GM21723 (cell line): ENCODE data around the gene LEFTY1.
A peak's percentile ranks its signal among the peaks of the same experiment; 100 is the strongest.
"Not testable (repeated sequence)": the region's sequence is repeated elsewhere in the genome, so short reads cannot be mapped to it uniquely, and the experiment has no call there.

Experiments used
- ATAC-seq: cut with Tn5 transposase; IDR thresholded peaks from one replicate; pipeline ENCODE4 v1.9.1; 2021; ENCODE audit warnings: mild to moderate bottlenecking, moderate library complexity; ENCODE audit not compliant: unreplicated experiment

LEFTY1 gene

DNA sequence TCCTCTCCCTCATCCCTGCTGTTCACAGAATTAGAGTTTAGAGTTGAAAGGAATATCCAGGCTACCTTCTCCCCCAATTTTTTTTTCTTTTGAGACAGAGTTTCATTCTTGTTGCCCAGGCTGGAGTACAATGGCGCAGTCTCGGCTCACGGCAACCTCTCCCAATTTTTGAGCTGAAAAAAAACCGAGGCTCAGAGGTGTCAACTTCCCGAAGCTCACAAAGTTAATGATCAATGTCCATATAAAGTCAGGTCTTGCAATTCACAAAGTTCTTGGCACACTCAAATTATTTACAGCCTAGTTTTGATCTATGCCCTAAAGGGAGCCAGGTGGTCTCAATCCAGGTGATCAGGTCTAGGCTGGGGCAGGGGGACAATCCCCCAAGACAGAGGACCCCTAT, 797 bp upstream of the LEFTY1 start:
- no peak for ATAC-seq

DNA sequence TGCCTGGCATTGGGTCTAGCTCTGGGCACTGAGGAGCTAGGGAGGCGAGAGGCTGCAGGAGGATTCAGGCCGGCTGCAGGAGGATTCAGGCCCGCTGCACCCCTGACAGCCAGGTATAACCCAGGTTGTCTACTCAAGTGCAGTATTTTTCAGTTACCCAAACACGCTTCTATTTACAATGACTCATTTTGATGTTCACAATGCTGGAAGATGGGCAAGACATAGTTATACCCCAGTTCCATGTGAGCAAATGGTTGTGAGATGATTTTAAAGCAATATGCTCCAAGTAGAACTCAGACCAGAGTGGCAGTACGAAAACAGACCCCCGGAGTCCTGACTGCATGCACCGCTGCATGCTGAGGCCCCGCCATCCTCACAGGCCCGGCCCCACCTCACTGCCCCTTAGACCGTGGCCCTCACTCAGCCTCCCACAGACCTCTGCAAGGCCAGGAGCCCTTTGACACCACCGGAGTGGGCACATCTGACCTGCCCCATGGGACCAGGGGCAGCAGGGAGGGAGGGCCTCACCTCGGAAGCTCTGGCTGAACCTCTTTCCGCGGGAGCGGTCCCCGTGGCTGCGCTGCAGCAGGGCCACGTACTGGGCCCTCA, 553 bp downstream of the LEFTY1 start:
- ATAC-seq = no peak

DNA sequence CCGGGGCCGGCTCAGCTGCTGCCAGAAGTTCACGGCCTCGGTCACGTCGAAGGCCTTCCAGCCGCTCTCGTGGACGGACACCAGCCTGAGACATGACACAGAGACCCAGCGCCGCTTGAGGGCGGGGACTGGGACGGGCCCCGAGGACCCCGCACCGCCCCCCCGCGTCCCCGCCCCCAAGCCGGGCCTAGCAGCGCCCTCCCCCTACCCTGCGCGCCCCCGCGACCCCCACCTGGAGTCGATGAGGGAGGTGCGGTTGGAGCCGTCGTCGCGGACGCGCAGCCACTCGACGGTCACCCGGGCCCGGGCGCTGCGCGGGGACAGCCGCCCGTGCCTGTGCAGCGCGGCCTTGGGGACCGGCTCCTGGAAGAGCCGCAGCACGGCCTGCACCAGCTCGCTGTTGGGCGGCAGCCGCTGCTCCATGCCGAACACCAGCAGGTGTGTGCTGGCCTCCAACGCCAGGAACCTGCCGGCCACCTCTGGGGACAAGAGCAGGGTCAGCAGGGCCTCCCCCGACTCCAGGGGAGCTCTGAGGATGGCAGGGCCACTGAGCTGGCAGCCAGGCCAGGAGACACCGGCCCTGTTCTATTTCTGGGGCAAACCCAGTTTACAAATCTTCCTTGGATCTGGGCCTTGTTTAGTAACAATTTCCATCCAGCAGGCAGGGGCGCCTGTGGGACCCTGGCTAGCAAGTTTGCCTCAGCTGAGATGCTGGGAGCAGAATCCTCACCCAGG, 1.2 kb downstream of the LEFTY1 start:
- ATAC-seq = not testable (repeated sequence)

DNA sequence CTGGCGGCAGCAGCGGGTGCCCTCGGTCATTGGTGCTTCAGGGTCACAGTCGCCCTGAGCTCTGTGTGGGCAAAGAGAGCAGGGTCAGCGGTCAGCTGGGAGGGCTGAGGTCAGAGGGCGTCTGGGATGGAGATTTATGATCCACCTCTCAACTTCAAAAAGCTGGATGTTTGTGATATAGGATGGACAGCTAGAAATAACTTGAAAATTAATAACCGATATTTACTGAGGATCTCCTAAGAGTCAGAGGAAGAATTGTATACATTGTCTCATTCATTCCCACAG, 2.0 kb downstream of the LEFTY1 start:
- ATAC-seq = no peak

DNA sequence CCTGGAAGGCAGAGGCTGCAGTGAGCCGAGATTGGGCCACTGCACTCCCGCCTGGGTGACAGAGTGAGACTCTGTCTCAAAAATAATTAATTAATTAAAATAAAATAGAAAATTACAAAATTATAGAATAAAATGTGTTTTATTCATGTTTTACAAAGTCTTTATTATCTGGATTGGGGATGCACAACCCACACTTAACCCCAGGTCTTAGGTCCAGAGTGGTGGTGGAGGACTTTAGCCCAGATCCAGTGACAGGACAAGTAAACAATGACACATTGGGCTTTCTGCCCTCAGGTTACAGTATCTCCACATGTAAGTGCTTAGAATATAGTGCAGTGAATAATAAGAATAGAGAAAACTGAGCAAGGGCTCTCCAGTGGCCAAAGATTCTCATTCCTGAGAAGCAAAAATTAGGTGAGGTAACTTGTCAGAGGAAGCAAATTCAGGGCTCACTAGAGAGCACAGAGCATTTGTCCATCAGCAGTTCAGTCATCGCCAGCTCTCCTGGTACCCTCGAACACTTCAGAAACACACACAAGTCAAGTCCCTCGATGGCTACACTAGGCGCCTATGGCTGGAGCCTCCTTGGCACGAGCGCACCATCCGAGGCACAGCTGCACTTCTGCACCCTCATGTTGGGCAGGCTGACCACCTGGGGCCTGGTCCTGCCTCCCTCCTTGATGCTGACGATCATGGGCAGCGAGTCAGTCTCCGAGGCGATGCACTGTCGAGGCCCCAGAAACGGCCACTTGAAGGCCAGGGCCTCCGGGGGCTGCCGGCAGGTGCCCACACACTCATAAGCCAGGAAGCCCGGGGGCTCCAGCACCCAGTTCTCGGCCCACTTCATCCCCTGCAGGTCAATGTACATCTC, 2.6 kb downstream of the LEFTY1 start:
- no peak for ATAC-seq

DNA sequence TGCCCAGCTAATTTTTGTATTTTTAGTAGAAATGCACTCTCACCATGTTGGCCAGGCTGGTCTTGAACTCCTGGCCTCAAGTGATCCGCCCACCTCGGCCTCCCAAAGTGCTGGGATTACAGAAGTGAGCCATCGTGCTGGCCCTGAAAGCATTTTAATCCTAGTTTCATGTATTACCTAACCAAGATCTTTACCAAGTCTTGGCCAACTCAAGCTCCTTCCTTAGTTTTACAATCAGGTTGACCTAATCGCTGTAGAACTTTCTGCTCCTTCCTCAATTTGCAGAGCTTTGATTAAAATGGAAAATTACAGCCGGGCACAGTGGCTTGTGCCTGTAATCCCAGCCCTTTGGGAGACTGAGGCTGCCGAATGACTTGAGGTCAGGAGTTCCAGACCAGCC, 3.6 kb downstream of the LEFTY1 start:
- ATAC-seq = no peak

DNA sequence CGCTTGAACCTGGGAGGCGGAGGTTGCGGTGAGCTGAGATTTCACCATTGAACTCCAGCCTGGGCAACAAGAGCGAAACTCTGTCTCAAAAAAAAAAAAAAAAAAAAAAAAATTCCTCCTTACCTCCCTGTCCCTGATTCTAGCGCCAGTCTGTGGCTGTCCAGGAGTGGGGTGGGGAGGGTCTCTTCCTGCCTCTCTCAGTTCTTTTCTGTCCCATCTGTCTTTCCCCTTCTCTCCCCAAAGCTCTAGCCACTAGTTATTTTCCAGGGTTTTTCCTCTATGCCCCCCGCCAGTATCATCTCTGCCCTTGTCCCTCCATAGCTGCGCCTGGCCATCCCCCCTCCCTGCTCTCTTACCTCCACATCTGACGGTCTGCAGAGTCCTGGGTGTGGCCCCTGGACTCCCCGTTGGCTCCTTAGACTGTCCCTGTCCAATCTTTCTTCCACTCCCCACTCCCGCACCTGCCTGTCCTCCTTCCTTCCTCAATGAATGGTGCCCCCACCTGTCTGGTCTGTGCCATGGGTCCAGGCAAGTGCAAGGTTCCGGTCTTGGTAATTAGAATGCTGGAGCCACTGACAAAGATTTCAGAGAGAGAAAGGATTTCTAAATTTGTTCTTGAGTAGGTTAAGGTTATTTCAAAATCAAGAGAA, 5.2 kb downstream of the LEFTY1 start:
- no peak for ATAC-seq

DNA sequence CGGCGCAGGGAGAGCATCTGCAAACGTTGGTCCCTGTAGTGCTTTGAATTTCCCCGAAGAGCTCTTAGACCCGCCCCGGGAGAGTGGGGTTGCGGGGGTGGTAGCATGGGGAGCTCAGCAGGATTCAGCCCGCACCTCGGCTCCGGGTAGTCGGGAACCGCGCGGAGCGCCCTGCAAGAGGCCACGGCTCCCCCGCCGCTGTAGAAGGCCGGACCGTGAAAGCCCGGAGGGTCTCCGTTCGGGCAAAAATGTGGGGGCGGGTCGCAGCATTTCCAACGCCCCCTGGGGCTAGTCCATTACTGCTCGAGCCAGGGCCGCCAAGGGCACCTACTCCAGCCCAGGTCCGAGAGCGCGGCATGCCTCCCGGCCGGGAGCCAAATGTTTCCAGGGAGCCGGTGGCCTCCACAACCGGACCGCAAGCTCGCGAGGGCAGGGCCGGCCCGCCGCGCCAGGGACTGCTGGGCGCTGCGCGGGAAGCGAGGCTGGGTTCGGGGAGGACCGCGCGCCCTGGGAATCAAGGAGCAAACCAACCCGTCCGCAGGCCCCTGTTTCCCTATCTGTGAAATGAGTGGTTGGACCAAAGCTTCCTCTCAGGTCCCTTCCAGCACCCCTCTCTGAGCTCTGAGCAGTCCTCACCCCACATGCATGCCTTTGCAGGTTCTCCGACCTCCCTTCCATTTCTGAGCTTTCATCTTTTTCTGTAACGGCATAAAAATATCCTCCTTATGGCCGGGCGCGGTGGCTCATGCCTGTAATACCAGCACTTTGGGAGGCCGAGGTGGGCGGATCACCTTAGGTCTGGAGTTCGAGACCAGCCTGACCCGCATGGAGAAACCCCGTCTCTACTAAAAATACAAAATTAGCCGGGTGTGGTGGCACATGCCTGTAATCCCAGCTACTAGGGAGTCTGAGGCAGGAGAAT, 6.0 kb downstream of the LEFTY1 start:
- peak; percentile 41 for ATAC-seq

DNA sequence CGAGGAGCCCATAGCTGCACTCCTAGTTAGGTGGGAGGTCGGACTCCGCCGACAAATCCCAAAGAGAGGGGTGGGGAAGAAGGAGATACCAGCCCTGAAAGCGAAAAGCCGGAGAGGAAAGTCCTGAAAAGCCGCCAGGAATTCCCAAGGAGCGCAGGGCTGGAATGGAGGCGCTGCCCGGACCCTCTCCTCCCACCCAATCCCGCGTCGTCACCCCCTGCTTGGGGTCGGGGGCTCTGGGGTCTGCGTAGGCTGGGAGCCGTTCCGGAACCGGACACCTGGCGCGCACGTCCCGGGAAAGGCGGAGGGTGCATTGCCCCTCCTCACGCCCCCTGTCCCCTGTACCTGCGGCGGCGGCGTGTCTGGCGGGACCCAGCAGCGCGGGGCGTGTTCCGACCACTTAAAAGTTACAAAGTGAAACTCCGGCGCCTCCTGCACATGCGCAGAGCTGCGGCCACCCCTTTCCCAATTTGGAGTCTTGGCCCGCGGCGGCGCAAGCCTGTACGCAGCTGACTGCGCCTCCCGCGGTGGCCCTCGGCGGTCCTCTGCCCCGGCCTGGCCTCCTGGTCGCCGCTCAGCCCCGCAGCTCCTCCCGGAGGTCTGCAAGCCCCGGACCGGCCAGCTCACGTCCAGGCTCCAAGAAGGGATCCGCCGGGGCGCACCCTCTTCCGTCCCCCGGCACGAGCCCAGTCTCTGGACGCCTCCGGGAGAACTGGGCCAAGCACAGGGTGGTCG, 6.8 kb downstream of the LEFTY1 start, which contains the start of gene TMEM63A:
Gene TMEM63A, minus strand, starts transcription at position 422 of the 735 bp plus-strand sequence. CDS start 4,800 bp downstream, outside the sequence.
- peak; percentile 77 for ATAC-seq

DNA sequence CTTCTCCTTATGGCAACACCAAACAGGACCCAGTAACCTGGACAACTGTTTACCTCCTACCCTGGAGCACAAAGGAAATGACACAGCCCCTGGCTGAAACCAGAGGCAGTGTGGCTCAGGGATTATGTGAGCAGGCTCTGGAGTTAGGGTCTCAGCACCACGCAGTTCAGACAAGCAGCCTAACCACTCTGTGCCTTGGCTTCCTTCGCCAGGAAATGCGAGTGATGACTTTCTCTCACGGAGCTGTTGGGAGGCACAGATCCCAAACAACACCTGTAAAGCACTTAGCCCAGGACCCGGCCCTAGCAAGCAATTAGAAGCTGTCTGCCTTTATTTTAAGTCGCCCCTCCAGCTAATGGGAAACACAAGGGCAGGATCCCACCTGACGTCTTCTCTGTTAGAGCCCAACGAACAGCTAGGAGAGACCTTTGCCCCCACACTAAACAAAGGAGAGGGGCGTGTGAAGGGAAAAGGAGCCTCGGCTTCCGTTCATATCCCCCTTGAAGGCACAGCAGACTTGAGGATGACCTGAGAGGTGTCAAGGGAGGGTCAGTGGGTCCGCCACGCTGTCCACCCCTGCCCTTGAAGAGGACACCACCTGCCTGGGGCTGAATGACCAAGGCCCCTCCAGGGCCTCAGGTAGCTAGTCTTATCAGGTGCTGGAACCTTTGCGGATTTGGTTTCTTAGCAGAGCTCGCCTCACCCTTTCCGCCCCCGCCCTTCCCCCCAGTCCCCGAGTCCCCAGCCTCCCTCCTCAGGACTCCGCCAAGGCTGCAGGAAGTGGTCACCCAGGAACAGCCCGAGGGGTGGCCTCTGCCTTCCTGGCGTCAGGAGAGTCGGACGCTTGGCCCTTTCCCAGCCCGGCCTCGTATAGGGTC, 7.6 kb downstream of the LEFTY1 start:
- peak; percentile 14 for ATAC-seq

DNA sequence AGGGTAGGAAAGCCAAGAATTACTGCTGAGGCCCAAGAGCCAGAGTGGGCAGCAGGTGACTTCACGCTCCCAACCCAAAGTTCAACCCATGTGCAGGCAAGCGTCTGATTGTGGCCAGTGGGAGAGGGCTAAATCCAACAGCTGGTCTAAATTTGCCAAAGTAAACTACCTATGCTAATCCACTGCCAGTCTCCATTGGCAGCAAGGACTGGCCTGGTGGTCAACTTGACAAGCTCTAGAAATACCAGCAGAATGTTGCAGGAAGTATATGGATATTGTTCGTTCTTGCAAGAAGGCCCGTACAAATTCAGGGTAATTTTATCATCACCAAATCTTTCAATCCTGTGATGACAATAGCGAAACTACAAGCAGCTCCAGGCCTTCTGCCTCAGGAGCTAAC, 8.3 kb downstream of the LEFTY1 start:
- ATAC-seq = no peak

DNA sequence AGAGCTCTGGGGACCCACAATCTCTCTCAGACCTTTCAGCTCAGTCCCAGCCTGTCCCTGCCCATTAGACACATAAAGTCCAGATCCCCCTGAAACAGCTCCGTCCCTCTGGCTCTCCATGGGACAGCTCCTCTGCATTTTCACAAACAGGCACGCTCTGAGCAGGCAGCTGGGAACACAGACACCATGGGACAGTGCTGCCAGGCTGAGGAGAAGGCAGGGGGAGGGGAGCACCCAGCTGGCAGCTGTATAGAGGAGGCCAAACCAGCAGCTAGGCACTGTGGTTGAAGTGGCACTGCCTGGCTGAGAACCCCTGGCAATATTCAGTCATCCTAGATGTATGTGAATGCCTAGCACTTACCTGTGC, 8.7 kb downstream of the LEFTY1 start:
- no peak for ATAC-seq

DNA sequence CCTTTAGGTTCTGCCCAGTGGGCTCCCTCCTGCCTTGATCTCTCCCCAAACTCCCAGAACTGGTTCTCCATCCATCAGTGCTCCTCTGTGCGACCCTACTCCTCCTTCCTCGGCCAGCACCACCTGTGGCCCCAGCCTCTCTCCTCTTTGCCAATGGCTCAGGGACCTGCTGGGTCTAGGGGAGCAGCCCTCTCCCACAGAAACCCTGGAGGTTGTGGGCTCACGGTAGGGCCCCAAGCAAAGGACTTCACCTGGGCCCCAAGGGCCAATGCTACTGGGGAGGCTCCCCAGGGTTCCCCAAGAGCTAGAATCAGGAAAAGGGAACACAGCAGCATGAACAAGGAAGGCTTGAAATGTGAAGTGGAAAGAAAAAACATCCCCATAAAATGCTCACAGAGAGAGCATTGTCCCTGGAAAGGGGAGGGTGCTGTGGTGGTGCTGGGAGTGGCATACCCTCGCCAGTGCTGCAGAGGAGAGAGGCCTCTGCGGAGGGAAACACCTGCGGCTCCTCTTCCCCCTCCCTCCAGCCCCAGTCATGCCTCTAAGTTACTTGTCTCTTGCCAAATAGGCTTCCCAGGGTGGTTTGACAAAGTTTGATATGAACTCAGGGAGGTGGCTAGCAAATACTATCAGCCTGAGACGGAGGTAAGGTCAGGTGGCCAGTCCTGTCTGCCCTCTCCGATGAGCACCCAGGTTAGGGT, 9.3 kb downstream of the LEFTY1 start:
- no peak for ATAC-seq

DNA sequence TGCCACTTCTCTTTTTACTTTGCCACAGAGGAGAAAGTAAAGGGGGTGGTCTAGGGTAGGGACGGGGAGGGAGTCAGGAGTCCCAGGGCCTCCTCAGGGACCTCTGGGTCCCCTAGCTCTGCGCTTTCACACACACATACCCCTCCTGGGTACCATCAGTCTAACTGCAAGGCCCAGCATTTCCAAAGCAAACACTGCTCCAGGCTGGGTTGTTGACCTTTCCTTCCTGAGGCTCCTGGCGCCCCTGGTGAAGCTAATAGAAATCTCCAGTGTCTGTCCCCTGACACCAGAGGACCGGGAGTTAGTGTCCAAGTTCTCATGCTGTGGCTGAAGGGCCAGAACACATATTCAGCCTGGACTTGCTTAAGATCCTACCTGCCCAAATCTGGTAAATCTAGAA, 10.7 kb downstream of the LEFTY1 start:
- ATAC-seq = no peak

DNA sequence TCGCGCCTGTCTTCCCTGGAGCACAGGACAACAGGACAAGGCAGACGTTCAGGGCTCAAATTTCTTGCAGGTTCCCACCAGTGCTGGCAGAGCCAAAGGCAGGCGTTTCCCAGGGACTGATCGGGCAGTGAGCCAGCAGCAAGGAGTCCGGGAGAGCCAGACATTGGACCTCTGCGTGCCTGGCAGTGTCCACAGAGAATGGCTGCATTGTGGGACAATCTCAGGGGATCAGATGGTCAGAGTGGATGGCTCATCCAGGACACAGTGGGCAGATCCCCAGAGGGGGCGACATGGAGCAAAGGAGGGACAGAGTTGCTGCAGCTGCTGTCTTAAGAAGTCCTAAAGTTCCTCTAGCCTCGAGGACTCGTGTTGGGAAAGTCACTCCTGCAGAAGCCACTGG, 11.4 kb downstream of the LEFTY1 start:
- ATAC-seq = no peak

DNA sequence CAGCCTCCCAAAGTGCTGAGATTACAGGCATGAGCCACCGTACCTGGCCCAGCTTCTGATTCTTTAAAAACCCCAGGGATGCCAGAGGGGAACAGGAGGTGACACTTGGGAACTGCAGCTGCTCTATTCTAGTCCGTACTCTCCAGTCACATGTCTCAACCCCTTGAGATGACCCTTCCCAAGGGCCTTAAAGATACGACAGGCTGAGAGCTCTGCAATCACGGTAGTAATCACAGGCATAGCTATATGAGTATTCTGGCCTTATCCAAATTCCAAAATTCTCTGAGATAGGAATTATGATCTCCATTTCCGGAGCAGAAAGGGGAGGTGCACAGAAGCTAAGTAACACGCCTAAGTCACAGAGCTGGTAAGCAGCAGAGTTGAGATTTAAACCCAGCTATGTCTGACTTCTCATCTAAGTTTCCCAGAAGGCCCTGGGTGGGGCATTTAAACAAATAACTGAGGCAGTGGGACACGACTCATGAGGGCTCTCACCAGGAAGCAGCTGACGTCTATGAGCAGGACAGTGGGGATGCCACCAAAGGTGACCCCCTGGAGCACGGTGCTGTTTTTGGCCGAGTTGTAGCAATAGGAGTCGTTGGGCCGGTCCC, 11.9 kb downstream of the LEFTY1 start:
- ATAC-seq = no peak

DNA sequence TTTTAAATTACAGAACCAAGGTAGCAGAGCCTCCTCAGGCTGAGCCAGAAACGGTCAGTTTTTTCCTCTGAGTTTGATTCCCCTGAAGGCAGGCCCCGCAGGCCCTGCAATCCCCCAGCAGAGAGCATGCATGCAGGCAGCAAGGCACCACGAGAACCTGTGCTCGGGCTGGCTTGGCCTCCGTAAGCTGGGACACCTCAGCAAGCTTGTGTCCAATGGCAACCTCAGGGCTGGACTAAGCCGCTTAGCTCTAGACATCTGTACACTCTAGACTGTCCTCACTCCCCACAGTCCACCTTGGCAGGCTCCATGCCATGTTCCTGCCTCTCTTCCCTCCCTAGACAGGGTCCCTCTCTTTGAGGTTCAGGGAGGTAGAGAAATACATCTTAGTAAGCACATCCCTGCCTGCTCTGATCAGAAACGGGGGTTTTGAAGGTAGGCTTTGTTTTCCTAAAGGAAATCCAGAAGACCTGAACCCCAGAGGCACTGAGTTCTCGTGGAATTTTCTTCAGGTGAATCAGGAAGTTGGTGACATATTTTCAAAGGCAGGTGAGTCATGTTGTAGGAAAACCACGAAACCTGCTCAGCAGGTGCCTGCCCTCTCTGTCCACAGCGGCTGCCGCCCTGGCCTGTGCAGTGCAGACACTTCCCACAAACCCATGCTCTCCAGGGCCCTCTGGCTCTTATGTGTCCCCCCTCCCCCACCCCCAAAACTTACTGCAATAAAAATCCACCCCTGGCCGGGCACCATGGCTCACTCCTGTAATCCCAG, 13.7 kb downstream of the LEFTY1 start:
- ATAC-seq = no peak
